Measurements from ENCODE around the gene BCLAF3.

BCLAF3 gene

DNA sequence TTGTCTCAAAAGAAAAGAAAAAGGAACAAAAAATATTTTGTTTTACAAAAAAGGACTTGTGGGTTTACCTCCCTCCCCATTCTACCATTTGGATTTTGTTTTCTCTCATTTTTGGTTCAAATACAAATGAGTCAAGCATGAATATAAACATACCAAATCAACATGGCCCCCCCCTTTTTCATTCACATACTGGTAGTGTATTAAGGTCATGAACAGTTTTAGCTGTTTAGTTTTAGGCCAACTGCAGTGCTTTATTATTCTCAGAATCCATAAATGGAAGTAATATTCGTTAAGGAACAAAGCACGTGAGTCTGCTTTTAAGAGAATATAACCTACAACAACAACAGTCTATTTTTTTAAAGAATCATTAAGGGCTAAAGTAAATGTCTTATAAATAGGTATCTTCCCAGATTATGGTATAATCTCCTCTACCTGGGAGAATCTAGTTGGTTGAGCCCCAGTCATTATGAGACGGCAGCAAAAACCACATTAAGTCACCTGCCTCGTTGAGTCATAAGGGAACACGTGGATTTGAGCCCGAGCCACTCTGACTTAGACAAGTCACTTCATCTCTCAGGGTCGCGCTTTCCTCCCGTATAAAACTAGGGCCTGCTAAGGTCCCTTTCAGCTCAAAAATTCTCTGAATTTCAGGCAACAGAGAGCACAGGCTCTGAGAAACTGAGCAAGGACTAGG, 26.7 kb downstream of the BCLAF3 start:
- peak; percentile 33 for DNase-seq

DNA sequence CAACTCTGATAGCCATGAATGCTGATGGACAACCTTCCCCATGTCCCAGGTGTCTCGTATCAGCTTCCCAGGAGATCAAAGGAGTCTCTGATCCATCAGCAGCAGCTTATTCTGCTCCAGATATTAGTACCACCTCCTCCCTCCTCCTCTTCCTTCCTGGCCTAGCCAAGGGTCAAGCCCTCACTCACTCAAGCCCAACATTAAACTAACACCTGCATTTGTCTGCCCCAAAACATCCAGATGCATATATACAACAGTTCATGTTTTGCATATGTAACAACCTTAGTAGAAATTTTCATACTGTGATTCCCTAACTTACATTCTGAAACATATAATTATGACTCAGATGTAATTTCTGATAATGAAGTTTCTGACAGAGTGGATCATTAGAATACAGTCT, 29.9 kb downstream of the BCLAF3 start:
- no peak for DNase-seq

DNA sequence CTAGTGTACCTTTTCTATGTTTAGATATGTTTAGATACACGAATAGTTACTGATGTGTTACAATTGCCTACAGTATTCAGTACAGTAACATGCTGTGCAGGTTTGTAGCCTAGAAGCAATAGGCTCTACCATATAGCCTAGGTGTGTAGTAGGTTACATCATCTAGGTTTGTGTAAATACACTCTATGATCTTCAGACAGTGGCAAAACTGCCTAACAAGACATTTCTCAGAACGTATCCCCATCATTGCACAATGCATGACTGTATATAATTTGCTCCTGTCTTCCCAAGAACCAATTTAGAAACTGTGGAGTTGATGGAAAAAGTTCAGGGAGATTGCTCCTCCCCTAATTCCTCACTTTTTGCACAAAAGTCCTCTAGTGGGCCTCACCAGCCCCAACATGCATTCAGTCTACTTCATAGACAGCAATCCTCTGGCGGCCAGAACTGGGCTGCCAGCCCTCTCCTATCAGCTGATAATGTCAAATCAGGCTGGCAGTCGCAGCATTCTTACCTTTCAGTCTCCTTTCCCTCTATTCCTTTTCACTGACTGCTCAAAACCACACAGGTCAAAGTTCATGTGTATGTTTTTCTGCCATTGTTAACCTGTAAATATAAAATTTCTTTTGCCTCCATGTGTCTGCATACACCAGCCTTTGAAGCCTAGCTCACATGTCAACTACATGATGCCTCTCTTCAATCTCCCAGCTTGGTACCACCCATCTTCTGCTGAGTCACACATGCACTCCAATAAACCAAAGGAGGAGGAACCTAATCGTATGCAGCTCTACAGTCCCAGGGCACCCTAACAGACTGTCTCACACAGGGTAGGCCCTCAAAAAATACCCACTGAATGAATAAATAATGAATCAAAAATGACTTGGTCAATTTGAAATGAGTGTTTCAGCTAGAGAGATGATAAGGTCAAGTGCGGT, 32.0 kb downstream of the BCLAF3 start:
- DNase-seq, result no peak

DNA sequence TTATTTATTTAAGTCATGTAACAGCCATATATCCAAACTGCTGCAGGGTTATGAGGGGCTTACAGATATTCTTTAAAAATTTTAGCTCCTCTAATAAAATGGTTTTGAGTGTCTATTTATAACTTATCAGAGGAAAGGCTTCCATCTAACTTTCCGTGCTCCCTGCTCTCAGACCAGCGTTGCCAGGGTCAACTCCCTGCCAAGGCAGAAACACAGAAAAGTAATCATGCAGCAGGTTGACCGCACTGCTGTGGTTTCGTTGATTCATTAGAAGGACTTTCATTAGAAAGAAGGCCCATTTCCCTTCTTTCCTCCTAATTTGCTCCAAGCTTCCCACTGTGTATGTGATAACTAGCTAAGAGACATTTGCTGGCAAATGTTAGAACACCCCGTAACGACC, 33.9 kb downstream of the BCLAF3 start:
- no peak for DNase-seq

DNA sequence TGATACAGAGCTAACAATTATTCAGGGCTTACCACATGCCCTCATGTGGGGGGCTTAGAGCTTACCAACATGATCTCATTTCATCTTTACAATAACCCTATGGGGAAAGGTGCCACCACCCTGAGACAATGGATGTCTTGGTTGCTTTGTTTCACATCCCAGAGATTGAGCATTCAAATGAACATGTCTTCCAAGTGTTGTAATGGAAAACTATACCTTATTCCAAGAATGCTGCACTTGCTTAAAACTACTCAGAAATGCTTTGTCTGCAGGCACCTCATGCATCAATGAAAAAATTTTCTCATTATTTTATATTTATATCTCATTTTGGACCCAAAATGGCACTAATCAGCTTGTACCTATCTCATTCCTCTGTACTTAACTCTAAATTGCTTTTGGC, 34.6 kb downstream of the BCLAF3 start:
- DNase-seq, result no peak

DNA sequence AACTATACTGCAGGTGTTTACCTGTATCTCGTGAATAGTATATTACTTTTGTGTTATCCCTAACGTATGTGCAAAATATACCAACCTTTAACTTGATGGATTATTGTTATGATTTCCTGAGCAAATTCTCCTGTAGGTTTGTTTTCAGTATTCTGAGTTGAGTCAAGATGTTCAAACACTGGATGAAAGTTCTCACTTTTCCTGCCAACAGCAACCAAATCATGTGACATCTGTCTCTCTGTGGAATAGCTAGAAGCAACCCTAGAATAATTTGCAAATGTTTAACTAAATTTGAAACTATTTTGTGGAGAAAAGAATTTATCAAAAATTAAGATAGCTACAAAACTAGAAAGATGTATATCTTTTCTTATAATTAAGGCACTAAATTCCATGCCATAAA, 35.6 kb downstream of the BCLAF3 start:
- no peak for DNase-seq

DNA sequence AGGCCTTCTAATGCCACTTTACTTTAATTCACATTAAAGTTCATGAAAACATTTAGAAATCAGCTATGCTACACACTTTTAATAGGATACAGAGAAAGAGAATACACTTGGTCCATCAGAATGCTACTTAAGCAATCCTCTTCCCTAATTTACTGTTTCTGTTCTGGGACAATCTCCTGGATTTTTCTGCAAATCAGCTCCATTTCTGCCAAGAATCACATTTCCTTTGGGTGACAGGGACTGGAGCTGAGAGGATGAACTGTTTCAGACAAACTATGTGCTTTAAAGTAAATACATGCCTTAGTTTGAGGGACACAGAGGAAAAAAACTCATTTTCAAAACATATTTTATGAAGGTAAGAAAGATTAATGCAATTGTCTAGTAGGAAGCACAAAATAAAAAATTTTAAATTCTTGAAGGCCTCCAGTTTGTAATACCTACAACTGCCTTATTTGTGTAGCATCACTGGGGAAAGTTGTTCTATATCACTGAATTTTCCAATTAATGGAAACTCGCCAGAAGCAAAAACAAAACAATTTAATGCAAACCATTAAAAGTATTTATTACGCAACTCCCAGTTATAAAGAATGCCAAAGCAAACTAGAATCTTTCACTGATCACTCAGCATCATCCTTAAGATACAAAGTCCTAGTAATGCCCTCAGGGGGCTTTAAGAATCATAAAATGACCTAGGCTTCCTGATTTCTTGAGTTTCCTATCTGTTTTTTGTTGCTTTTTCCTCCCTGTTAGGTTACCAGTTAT, 36.3 kb downstream of the BCLAF3 start:
- no peak for DNase-seq

DNA sequence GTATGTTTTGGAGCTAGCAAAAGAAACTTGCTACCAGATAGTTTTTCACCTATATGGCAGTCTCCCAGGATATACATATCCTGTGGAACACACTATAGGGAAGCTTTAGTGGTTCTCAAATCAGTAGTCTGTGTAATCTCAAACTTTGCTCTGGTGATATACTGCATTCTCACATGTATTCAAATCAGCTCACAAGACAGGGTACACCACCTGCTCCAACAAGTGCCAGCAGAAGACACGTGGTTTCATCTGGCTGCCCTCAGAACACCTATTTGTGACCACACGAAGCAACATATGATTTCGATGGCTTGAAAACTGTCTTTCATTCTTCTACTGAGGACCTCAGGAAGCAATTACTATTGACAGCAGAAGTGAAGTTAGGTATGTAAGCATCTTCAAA, 37.7 kb downstream of the BCLAF3 start:
- DNase-seq, result no peak

DNA sequence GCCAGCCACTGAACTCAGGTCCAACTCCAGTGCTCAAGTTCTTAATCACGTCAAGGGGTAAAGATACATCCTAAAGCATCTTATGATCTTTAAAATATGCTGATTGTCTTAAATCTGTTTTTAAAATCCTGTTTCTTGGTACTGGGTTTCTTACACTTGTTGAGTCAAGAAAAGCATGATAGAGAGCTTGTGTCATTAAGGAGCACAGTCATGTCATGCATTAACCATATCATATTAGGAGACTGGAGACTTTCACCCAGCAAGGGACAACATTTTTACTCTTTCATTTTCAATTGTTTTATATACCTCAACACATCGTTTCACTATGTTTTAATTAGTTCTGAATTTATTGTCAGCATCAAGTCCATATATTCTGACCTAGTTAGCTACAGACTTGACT, 41.5 kb downstream of the BCLAF3 start:
- no peak for DNase-seq

DNA sequence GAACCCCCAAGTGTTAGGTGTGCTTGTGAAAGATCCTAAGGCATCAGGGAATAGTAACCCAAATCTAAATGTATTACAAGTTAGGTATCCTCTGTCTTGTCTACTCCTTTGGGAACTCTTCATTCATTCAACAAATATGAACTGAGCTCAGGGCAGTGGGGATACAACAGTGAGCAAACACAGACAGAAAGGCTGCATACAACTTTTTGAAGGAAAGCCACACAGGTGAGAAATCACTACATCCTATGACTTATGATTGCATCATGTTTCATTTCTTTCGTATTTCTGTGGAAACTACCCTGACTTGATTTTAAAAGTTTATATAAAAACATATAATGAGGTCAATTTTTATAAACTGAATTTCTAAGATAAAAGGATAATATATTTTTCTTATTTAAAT, 43.2 kb downstream of the BCLAF3 start:
- no peak for DNase-seq
